Stimulated activated CD4-positive, alpha-beta T cell treated with anti-CD3 and anti-CD28 coated beads, Interleukin-2, amount 100 ng/mL, for 24 hours (primary cell): ENCODE data around the gene SLC25A21.
"Not testable (repeated sequence)": the region's sequence is repeated elsewhere in the genome, so short reads cannot be mapped to it uniquely, and the experiment has no call there.

ENCODE experiments used
- DNase-seq, 2 donors: peaks; one replicate each; pipeline ENCODE4 v3.0.0-alpha.2; 2020

Gene SLC25A21

DNA sequence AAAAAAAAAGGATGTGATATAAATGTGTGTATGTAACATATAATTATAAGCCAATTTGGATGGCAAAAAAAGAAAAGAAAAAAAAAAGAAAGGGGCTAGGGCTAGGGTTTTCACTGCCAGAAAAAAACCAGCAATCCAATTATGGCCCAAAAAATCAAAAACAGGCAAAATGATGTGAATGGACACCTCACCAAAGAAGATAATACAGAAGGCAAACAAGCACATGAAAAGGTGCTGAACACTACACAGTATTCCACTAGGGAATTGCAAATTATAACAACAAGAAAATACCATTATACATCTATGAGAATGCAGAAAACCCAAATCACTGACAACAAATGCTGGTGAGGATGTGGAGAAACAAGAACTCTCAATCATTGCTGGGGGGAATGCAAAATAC lies 13.3 kb upstream of the SLC25A21 start:
- no peak for DNase-seq

DNA sequence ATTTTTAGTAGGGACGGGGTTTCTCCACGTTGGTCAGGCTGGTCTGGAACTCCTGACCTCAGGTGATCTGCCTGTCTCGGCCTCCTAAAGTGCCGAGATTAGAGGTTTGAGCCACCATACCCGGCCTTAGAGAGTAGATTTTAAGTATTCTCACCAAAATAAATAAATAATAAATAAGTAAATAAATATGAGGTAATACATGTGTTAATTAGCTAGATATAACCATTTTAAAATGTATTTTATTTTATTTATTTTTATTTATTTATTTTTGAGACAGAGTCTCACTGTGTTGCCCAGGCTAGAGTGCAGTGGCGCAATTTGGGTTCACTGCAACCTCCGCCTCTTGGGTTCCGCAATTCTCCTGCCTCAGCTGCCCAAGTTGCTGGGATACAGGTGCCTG lies 12.1 kb upstream of the SLC25A21 start:
- DNase-seq, result not testable (repeated sequence)

- DNase-seq, result no peak
Measured at GRCh38 chr14:37181441-37181840, 9.0 kb upstream of the SLC25A21 start.

GRCh38 chr14:37180886-37181285 lies 8.5 kb upstream of the SLC25A21 start:
- DNase-seq, result not testable (repeated sequence)

DNA sequence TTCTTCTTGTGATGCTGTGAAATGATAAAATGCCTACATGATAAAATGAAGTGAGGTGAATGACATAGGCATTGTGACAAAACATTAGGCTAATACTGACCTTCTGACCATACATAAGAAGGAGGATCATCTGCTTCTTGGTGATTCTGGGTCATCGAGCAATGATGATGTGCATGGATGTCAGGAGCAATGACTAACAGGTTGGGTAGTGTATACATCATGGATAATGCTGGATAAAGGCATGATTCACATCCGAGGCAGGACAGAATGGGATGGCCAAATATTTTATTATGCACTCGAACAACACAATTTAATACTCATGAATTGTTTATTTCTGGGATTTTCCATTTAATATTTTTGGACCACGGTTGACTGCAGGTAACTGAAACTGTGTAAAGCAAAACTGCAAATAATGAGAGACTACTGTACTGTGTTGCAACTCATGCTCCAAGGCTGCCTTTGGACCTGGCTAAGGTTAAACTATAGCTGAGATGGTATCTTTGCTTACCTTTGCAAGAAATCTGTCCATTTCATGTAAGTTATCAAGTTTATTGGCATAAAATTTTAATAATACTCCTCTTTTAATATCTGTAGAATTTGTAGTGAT lies 7.6 kb upstream of the SLC25A21 start:
- DNase-seq, result no peak

- no peak for DNase-seq
Measured at GRCh38 chr14:37172936-37173614, 669 bp upstream of the SLC25A21 start.

DNA sequence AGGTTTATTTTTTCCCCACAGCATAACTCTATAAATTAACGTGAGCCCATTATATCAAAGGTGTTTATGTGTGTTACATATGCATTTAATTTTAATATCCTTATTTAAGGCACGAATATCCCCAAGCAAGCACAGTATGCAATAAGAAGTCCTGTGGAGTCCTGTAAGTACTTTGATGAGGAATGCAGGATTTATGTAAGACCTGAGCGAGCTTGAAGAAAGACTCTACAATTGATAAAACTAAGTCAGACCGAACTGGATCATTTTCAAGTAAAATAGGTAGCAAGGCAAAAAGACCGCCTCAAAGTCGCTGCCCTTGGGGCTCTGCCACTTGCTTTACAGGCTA lies 755 bp downstream of the SLC25A21 start:
- DNase-seq, result no peak

DNA sequence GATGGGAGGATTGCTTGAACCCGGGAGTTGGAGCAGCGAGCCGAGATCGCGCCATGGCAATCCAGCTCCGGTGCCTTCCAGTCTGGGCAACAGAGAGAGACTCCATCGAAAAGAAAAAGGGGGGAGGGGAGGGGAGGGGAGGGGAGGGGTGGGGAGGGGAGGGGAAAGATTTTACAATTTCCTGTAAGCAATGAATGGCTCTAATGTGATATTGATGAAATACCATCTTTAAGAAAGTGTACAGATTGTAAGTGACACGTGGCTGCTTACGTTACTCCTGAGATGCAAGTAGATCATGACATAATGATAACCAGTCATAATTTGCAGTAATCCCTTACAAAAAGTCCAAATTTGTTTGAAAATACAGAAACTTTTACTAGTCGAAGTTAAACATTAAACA lies 1.4 kb downstream of the SLC25A21 start:
- no peak for DNase-seq

DNA sequence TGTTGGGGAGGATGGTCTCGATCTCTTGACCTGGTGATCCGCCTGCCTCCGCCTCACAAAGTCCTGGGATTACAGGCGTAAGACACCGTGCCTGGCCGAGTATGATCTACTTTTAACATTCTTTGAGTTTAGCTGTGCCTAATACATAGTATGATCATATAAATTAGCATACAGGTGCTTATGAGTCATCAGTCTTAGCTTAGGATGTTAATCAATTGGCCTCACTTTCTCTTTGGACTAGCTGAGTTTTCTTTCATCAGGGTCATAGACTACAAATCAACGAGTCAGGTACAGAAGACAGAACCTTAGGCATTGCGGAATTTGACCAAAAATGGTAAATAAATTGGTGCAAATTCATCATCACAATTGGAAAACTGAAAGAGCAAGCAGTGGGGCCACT lies 2.2 kb downstream of the SLC25A21 start:
- no peak for DNase-seq

DNA sequence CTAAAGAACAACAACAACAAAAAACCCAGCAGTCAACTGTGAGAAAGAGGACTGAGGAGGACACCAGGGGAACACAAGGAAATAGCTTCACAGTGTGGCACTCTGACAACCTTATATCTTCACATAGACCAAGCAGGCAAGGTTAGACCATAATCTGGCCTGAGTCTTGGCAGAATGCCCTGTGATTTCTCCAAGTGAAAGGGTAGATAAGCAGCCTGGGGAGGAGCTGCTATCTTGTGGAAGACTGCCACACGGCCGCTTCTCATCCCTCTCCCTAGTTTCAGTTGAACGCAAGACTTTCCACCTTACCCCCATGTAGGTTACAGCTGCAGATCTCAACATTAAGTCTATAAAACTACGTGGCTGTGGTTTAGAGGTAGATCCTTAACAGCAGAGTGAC lies 3.7 kb downstream of the SLC25A21 start:
- DNase-seq, result no peak

GRCh38 chr14:37167151-37168047 lies 5.0 kb downstream of the SLC25A21 start:
- DNase-seq, result no peak

GRCh38 chr14:37165794-37166193 lies 6.6 kb downstream of the SLC25A21 start:
- DNase-seq, result no peak

GRCh38 chr14:37162307-37162706 lies 10.1 kb downstream of the SLC25A21 start:
- DNase-seq, result not testable (repeated sequence)

GRCh38 chr14:37157987-37158386 lies 14.4 kb downstream of the SLC25A21 start:
- no peak for DNase-seq

GRCh38 chr14:37153483-37153882 lies 18.9 kb downstream of the SLC25A21 start:
- no peak for DNase-seq

DNA sequence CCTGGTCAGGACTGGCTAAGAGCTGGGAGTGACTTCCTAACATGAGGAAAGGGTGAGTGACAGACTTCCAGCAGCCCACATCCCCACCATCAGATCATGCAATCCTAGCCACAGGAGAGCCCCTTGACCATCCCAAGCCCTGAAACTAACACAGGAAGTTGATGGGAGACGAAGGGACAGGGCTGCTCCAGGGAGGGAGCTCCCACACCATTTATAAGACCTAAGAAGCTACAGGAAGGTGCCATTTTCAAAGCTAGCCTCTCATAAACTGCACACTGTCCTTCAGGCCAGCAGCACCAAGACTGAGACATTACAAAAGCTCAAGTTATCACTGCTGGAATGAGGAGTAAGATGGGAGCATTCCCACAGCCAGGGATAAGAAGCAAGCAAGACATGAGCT lies 19.4 kb downstream of the SLC25A21 start:
- DNase-seq, result no peak

GRCh38 chr14:37150414-37150813 lies 22.0 kb downstream of the SLC25A21 start:
- no peak for DNase-seq

- no peak for DNase-seq
Measured at GRCh38 chr14:37147310-37147880, 25.0 kb downstream of the SLC25A21 start.

- DNase-seq, result not testable (repeated sequence)
Measured at GRCh38 chr14:37146438-37146837, 26.0 kb downstream of the SLC25A21 start.

DNA sequence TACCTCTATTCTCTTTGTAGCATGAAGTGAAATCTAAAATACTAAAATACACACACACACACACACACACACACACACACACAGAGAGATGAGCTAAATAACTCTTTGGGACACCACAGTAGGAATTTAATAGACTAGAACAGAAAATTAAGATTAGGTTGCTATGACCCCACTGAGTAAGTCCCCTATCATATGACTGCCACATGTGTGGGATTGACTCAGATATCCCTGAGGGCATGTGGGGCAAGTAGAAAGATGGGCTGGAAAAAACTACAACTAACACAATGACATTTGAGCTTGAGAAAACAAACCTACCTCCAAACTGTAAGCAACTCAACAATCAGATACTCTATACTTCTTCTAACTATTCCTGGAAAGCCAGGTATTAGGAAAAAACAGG lies 27.0 kb downstream of the SLC25A21 start:
- no peak for DNase-seq

- no peak for DNase-seq
Measured at GRCh38 chr14:37144729-37145363, 27.6 kb downstream of the SLC25A21 start.

DNA sequence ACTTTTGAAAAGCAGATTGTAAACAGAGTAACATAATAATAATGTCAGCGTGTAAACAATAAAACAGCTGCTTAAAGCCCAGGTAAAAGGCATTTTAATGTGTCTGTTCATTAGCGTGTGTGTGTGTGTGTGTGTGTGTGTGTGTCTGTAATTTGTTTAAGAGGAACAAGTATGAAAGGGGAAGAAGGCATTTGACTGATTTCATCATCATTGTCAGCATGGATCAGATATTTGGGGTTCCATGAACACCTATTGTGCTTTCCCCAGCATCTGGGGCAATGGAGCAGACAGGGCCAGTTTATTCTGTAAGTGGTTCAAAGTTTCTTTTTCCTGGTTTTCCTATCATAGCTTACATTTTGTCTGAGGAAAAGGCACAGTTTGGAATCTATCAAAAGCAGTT lies 28.9 kb downstream of the SLC25A21 start:
- no peak for DNase-seq

DNA sequence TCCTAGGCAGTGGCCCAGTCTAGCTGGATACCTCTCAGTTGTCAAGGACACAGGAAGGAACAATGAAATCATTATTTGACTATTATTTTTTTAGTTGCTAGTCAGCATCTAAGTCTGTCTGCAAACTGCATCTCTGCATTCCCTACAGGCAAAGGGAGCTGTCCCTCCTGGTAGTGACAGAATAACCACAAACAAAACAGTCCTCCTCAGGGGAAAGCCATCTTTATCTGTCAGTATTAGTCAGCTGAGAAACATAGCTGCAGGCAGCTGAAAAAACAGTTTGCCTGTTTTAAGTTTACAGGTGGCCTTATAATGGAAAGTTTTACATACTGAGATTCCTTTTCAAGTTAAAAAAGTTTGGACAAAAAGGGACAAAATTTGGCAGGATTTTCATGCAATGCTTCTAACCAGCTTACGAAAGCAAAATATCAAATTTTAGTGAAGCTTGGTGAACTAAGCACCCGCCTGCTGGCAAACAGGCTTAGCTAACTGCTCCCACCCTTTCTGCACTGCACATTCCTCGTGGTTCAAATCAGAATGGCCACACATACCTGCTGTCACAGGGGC lies 29.5 kb downstream of the SLC25A21 start:
- DNase-seq, result no peak
